ENCODE measurements around the gene TMED10.
A peak's percentile ranks its signal among the peaks of the same experiment; 100 is the strongest.

The TMED10 gene

GRCh38 chr14:75147423-75148071 lies 28.9 kb downstream of the TMED10 start:
- no peak overlapping the region for H3K27ac ChIP-seq

GRCh38 chr14:75144944-75145343 lies 31.5 kb downstream of the TMED10 start:
- TF ChIP-seq ZFX (IDR thresholded peaks at IDR 0.05) (no peak), CTCF (conservative IDR thresholded peaks at IDR 0.05) (no peak)
- H3K27ac ChIP-seq, result no peak overlapping the region

More at GRCh38 chr14:75147423-75148071, 28.9 kb downstream of the TMED10 start:
- TF ChIP-seq ZFX (IDR thresholded peaks at IDR 0.05), result no peak
- no peak for TF ChIP-seq CTCF (conservative IDR thresholded peaks at IDR 0.05)

- TF ChIP-seq CTCF (conservative IDR thresholded peaks at IDR 0.05) (no peak), ZFX (IDR thresholded peaks at IDR 0.05) (no peak)
- no peak overlapping the region for H3K27ac ChIP-seq
These were observed 32.5 kb downstream of the TMED10 start for GRCh38 chr14:75143761-75144527.

GRCh38 chr14:75142494-75142893 lies 33.9 kb downstream of the TMED10 start:
- no peak overlapping the region for H3K27ac ChIP-seq
- TF ChIP-seq ZFX (IDR thresholded peaks at IDR 0.05) (no peak), CTCF (conservative IDR thresholded peaks at IDR 0.05) (no peak)

GRCh38 chr14:75141967-75142366 lies 34.4 kb downstream of the TMED10 start:
- no peak overlapping the region for H3K27ac ChIP-seq
- peak; percentile 42 for TF ChIP-seq CTCF (conservative IDR thresholded peaks at IDR 0.05)
- no peak for TF ChIP-seq ZFX (IDR thresholded peaks at IDR 0.05)

GRCh38 chr14:75141062-75141461 lies 35.4 kb downstream of the TMED10 start:
- no peak overlapping the region for H3K27ac ChIP-seq
- no peak for TF ChIP-seq CTCF (conservative IDR thresholded peaks at IDR 0.05)
- no peak for TF ChIP-seq ZFX (IDR thresholded peaks at IDR 0.05)

- TF ChIP-seq CTCF (conservative IDR thresholded peaks at IDR 0.05), result no peak
- H3K27ac ChIP-seq, result no peak overlapping the region
These were observed 35.8 kb downstream of the TMED10 start for GRCh38 chr14:75140620-75141019.
